GM12864 (cell line): ENCODE data around the gene PRRX1.

Experiments
- DNase-seq: peaks from one replicate; pipeline ENCODE4 v3.0.0-alpha.2; 2011; ENCODE audit warnings: low read depth
- H3K4me3 ChIP-seq: 2 replicates; pipeline ENCODE4 v1.5.1; 2011; ENCODE audit warnings: mild to moderate bottlenecking, low read depth, low read length, control low read depth
- TF ChIP-seq, protein P1 (sequence below): IDR thresholded peaks from 2 replicates; pipeline ENCODE4 v1.5.1; 2011; ENCODE audit warnings: low read depth, mild to moderate bottlenecking, moderate library complexity, low read length, control low read depth, inconsistent platforms; ENCODE audit errors: missing control alignments

Gene PRRX1

GRCh38 chr1:170671629-170671963, 7.7 kb downstream of the PRRX1 start:
- TF ChIP-seq, protein P1, sequence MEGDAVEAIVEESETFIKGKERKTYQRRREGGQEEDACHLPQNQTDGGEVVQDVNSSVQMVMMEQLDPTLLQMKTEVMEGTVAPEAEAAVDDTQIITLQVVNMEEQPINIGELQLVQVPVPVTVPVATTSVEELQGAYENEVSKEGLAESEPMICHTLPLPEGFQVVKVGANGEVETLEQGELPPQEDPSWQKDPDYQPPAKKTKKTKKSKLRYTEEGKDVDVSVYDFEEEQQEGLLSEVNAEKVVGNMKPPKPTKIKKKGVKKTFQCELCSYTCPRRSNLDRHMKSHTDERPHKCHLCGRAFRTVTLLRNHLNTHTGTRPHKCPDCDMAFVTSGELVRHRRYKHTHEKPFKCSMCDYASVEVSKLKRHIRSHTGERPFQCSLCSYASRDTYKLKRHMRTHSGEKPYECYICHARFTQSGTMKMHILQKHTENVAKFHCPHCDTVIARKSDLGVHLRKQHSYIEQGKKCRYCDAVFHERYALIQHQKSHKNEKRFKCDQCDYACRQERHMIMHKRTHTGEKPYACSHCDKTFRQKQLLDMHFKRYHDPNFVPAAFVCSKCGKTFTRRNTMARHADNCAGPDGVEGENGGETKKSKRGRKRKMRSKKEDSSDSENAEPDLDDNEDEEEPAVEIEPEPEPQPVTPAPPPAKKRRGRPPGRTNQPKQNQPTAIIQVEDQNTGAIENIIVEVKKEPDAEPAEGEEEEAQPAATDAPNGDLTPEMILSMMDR: no peak
- no peak overlapping the region for H3K4me3 ChIP-seq

DNA sequence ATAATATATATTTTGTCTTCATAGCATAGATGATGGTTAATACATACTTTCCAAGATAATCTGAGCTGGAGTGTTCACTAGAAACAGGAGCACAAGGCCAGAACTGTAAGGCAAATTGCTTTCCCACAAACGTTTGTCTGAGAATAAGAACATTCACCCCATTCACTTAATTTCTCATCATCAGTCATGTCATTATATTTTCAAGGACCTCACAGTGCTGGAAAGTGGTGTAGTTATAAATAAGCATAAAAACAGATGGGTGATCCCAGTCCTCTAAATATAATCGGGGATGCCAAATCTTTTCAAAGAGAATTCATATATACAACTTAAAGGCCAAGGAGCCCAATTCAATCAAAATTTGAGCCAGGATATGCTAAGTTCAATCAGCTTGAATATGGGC, 8.4 kb downstream of the PRRX1 start:
- H3K4me3 ChIP-seq: no peak overlapping the region
- DNase-seq: no peak
- TF ChIP-seq, protein P1: no peak

More at GRCh38 chr1:170671629-170671963, 7.7 kb downstream of the PRRX1 start:
- no peak for DNase-seq

- no peak overlapping the region for H3K4me3 ChIP-seq
- DNase-seq: no peak
- TF ChIP-seq, protein P1: no peak
These were observed 10.3 kb downstream of the PRRX1 start for GRCh38 chr1:170674239-170674638.

GRCh38 chr1:170674986-170675385, 11.1 kb downstream of the PRRX1 start:
- no peak for DNase-seq
- TF ChIP-seq, protein P1: no peak
- no peak overlapping the region for H3K4me3 ChIP-seq

GRCh38 chr1:170675865-170676264, 11.9 kb downstream of the PRRX1 start:
- TF ChIP-seq, protein P1: no peak
- H3K4me3 ChIP-seq: no peak overlapping the region
- no peak for DNase-seq

DNA sequence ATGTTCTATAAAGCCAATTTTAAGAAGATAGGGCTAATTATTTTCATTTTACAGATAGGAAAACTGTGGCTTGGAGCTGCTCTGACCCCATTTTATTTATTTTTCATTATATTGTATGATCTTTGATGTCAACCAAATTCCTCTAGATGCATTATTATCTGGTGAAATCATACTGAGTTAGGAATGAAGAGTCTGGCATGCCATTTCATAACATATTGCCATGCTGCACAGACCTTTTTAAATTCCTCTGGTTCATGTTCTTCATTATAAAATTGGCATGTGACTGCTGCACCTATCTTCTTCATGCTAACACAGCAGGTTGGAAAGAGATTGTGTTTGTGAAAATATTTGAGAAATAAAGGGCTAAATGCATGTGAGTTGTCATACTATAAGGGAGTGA, 12.7 kb downstream of the PRRX1 start:
- no peak for DNase-seq
- TF ChIP-seq, protein P1: no peak
- H3K4me3 ChIP-seq: no peak overlapping the region

DNA sequence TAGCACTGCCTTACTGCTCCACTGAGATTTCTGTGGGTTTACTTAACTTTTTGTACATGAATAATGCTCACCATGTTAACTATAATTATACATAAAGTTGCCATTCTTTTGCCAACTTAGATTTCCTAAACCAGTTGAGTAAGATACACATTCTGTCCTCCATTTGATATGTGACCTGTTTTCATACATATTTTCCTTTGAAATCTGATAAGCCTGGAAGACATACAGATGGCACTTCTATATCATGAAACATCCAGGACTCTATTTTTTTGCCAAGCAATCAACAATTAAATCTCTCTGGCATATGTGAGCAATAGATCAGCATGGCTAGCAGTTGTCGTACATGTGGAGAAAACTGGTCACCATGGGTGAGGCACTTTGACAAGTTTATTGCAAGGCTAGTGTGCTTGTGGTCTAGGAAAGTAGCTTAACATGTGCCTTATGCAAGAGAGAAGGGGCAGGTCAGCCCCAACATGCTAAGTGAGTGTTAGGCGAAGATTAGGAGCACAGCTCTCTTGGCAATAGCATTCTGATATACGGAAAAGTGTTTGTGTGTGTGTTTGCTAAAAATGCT, 14.2 kb downstream of the PRRX1 start:
- no peak for DNase-seq
- TF ChIP-seq, protein P1: no peak
- no peak overlapping the region for H3K4me3 ChIP-seq
